PFSK-1 (cell line): ENCODE results near the gene NLK.

Experiments used
- FOXP2 ChIP-seq: optimal IDR thresholded peaks from 2 replicates; pipeline ENCODE3; 2011; ENCODE audit warnings: borderline replicate concordance, control low read depth, inconsistent platforms; ENCODE audit not compliant: insufficient read depth; ENCODE audit errors: extremely low read length, extremely low read depth
- POLR2AphosphoS5 ChIP-seq: IDR thresholded peaks from 2 replicates; pipeline ENCODE4 v1.6.1; 2012; ENCODE audit warnings: low read depth, mild to moderate bottlenecking, control low read depth, low read length, moderate library complexity
- REST ChIP-seq, 2 experiments: IDR thresholded peaks; 2 replicates each; pipeline versions ENCODE4 v1.6.1 to v1.8.0; 2011 to 2012; ENCODE audit warnings: low read depth in 2 of 2, low read length in 2 of 2, control low read depth in 1 of 2, inconsistent platforms in 1 of 2, mild to moderate bottlenecking in 1 of 2, moderate library complexity in 1 of 2; ENCODE audit not compliant: insufficient read depth in 1 of 2
- SIN3A ChIP-seq: IDR thresholded peaks from 2 replicates; pipeline ENCODE4 v1.6.1; 2012; ENCODE audit warnings: mild to moderate bottlenecking, low read length, moderate library complexity, borderline replicate concordance; ENCODE audit not compliant: insufficient read depth
- TAF1 ChIP-seq: IDR thresholded peaks from 2 replicates; pipeline ENCODE4 v1.6.1; 2012; ENCODE audit warnings: low read length, control low read depth, borderline replicate concordance; ENCODE audit not compliant: insufficient read depth

NLK gene

GRCh38 chr17:28144019-28144418 is 101.5 kb downstream of the NLK start:
- TF ChIP-seq POLR2AphosphoS5 (no peak), REST (IDR thresholded peaks at IDR 0.05; ENCODE audit: insufficient read depth in 1 of 2, low read depth in 2 of 2, low read length in 2 of 2) (no peak), FOXP2 (no peak), SIN3A (no peak), TAF1 (no peak)

- TF ChIP-seq FOXP2, result no peak
- TF ChIP-seq TAF1, result no peak
- TF ChIP-seq SIN3A, result no peak
- TF ChIP-seq REST (IDR thresholded peaks at IDR 0.05; ENCODE audit: insufficient read depth in 1 of 2, low read depth in 2 of 2, low read length in 2 of 2), result no peak
- no peak for TF ChIP-seq POLR2AphosphoS5
Observed at GRCh38 chr17:28145348-28145747, 102.9 kb downstream of the NLK start.

- TF ChIP-seq REST (IDR thresholded peaks at IDR 0.05; ENCODE audit: insufficient read depth in 1 of 2, low read depth in 2 of 2, low read length in 2 of 2), result no peak
- no peak for TF ChIP-seq SIN3A
- TF ChIP-seq FOXP2, result no peak
- no peak for TF ChIP-seq POLR2AphosphoS5
- no peak for TF ChIP-seq TAF1
Observed at GRCh38 chr17:28147017-28147416, 104.5 kb downstream of the NLK start.

GRCh38 chr17:28151001-28151400 is 108.5 kb downstream of the NLK start:
- no peak for TF ChIP-seq POLR2AphosphoS5
- no peak for TF ChIP-seq REST (IDR thresholded peaks at IDR 0.05; ENCODE audit: insufficient read depth in 1 of 2, low read depth in 2 of 2, low read length in 2 of 2)
- TF ChIP-seq TAF1, result no peak
- no peak for TF ChIP-seq SIN3A
- TF ChIP-seq FOXP2, result no peak

GRCh38 chr17:28154214-28154613 is 111.7 kb downstream of the NLK start:
- no peak for TF ChIP-seq POLR2AphosphoS5
- TF ChIP-seq SIN3A, result no peak
- no peak for TF ChIP-seq TAF1
- TF ChIP-seq REST (IDR thresholded peaks at IDR 0.05; ENCODE audit: insufficient read depth in 1 of 2, low read depth in 2 of 2, low read length in 2 of 2), result no peak
- no peak for TF ChIP-seq FOXP2
